NCI-H460 (cell line): ENCODE data around the gene RIN3. TPM values are rescaled to one million over a fixed set of nuclear protein-coding genes. Genes with fewer than 3 reads are reported as not detected.

Experiments
- DNase-seq: peaks from one replicate; pipeline ENCODE4 v3.0.0-alpha.2; 2016; ENCODE audit warnings: low read depth; ENCODE audit errors: extremely low read depth
- polyA plus RNA-seq: library from polyadenylated mRNA; depleted of rRNA; stranded (reverse); fragments of >200 nt; gene quantifications from 2 replicates; pipeline ENCODE4 v1.2.3, GENCODE V29; 2014; cell fraction: nucleus; rRNA removed
- total RNA-seq: library from RNA; depleted of rRNA; stranded (reverse); fragments of >200 nt; shearing (Covaris generic); gene quantifications from 2 replicates; pipeline ENCODE4 v1.2.3, GENCODE V29; 2014; rRNA removed

The RIN3 gene
- 2.2 and 2.5 TPM in 2 replicates for total RNA-seq
- 3.2 and 5.6 TPM in 2 replicates for polyA plus RNA-seq

GRCh38 chr14:92513204-92513965 is at the start of gene RIN3:
RIN3 (plus strand) TSS chr14:92513781; CDS start chr14:92513933, 152 bp downstream.
- DNase-seq: no peak

- no peak for DNase-seq
Measured at GRCh38 chr14:92464156-92464555, 49.4 kb upstream of the RIN3 start.

- DNase-seq: no peak
Measured at GRCh38 chr14:92464716-92465115, 48.9 kb upstream of the RIN3 start.

GRCh38 chr14:92465353-92466055 is 48.1 kb upstream of the RIN3 start:
- DNase-seq: no peak

GRCh38 chr14:92466059-92466458 is 47.5 kb upstream of the RIN3 start:
- DNase-seq: no peak

GRCh38 chr14:92469515-92469914 is 44.1 kb upstream of the RIN3 start:
- DNase-seq: no peak

- DNase-seq: no peak
Measured at GRCh38 chr14:92470215-92470614, 43.4 kb upstream of the RIN3 start.

- DNase-seq: no peak
Measured at GRCh38 chr14:92470811-92471210, 42.8 kb upstream of the RIN3 start.

- no peak for DNase-seq
Measured at GRCh38 chr14:92471919-92472318, 41.7 kb upstream of the RIN3 start.

GRCh38 chr14:92472860-92473259 is 40.7 kb upstream of the RIN3 start:
- no peak for DNase-seq

GRCh38 chr14:92473261-92473968 is 40.2 kb upstream of the RIN3 start:
- DNase-seq: no peak

- no peak for DNase-seq
Measured at GRCh38 chr14:92473969-92474535, 39.5 kb upstream of the RIN3 start.

- DNase-seq: no peak
Measured at GRCh38 chr14:92475037-92475436, 38.5 kb upstream of the RIN3 start.

- DNase-seq: no peak
Measured at GRCh38 chr14:92475451-92476187, 38.0 kb upstream of the RIN3 start.

- no peak for DNase-seq
Measured at GRCh38 chr14:92480856-92481255, 32.7 kb upstream of the RIN3 start.

GRCh38 chr14:92481386-92481785 is 32.2 kb upstream of the RIN3 start:
- no peak for DNase-seq

GRCh38 chr14:92481811-92482555 is 31.6 kb upstream of the RIN3 start:
- DNase-seq: no peak

GRCh38 chr14:92482621-92483319 is 30.8 kb upstream of the RIN3 start:
- no peak for DNase-seq
